ENCODE results near the gene MAP3K12. TPM values are rescaled to one million over a fixed set of nuclear protein-coding genes. Genes with fewer than 3 reads are reported as not detected.

MAP3K12 gene
- total RNA-seq, 4 donors from 2014 or later = 5.1 to 30.7 (median 24.6) TPM

DNA sequence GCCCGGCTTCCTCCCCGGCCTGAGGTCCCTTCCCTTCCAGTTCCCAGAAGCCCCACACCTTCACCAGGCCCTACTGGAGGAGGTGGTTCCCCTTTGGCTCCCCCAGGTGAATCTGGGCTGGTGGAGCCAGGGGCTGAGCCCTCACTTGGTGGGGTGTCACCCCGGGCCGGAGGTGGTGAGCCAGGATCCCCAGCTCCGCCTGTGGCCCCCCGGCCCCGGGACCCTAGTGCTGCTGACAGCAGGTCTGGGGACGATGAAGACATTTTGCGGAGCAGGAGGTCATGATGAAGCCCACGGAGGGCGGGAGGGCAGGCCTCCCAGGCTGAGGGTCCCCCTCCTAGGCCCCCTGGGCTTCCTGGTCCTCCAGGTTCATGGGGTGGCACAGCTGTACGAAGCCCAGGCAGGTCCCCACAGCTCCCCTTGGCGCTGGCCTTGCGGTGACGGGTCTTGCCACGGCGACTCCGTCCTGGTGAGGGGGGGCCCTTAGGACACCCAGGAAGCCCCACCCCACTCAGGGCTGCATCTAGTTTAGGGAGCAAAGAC is 16.6 kb downstream of the MAP3K12 start:
- TF ChIP-seq, protein P1, sequence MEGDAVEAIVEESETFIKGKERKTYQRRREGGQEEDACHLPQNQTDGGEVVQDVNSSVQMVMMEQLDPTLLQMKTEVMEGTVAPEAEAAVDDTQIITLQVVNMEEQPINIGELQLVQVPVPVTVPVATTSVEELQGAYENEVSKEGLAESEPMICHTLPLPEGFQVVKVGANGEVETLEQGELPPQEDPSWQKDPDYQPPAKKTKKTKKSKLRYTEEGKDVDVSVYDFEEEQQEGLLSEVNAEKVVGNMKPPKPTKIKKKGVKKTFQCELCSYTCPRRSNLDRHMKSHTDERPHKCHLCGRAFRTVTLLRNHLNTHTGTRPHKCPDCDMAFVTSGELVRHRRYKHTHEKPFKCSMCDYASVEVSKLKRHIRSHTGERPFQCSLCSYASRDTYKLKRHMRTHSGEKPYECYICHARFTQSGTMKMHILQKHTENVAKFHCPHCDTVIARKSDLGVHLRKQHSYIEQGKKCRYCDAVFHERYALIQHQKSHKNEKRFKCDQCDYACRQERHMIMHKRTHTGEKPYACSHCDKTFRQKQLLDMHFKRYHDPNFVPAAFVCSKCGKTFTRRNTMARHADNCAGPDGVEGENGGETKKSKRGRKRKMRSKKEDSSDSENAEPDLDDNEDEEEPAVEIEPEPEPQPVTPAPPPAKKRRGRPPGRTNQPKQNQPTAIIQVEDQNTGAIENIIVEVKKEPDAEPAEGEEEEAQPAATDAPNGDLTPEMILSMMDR (IDR thresholded peaks at IDR 0.05; ENCODE audit: low read depth) = no peak

DNA sequence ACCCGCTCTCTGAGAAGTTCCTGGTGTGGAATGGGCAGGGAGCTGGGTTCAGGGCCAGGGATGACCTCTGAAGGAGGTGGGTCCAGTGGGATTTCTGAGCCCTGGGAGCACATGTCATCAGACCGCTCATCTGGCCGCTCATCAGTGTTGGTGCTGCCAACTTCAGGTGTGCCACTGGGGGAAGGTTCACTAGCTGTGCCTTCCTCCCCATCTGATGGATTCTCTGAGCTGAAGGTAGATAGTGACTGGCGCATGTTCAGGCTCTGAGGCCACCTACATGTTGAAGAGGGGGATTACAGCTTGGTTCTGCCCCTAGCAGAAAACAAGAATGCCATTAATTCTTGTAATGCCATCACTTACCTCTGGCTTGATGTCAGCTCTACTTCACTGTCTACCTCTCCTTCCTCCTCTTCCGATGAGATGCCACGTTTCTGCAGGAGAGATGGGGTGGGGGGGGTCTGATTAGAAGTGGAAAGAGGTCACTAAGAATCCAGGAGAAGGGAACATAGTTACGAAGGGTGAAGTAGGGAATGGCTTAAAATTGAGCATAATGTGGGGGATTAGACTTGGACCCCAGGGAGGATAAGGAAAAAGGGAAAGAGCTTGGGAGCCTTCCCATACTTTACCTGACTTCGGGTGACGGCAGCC is 17.2 kb downstream of the MAP3K12 start:
- TF ChIP-seq, protein P1 (IDR thresholded peaks at IDR 0.05; ENCODE audit: low read depth) = no peak

DNA sequence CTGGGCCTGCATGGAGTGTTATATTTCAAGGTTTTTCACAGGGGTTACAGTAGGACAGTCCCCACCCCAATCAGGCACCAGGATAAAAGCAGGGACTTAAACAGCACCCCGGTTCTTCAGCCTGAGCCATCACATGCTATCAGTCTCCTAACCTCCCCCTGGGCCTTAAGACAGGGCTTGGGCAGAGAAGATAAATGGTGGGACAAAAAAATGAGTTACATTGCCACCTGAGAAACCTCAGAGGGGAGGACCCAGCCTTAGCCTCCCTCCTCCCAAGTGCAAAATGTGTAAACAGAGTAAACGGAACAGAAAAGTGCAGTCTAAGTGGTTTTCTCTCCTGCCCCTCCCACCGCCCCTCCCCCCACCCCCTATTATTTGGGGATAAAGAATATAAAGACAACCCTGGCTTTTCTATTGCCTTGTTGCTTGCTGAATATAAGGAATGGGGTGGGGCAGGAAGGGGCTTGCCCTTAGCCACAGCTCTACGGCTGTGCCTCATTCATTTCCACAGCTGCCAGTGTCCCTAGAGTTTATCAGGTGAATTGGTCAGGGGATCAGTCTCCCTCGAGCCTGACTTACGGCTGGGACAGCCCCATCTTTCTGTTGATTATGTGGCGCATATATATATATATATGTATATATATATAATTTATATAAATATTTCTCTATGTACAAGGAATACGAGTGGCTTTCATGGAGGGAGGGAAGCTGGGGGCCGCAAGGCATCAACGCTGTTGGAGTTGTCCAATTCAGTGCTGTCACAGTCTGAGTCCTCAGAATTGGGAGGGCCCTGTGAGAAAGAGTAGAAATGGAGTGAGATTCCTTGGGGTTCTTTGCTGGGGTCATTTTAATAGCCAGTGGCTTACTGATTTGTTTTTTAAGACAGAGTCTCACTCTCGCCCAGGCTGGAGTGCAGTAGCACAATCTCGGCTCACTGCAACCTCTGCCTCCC is 18.5 kb downstream of the MAP3K12 start:
- TF ChIP-seq, protein P1 (IDR thresholded peaks at IDR 0.05; ENCODE audit: low read depth) = no peak

DNA sequence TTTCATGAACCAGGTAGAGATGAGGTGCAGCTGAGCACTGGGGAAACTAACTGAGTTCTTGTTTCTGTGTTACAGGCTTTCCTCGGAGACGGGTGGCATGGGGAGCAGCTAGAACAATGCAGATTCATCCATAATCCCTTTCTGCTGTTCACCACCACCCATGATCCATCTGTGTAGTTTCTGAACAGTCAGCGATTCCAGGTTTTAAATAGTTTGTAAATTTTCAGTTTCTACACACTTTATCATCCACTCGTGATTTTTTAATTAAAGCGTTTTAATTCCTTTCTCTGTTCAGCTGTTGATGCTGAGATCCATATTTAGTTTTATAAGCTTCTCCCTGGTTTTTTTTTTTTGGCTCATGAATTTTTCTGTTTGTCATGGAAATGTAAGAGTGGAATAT is 19.9 kb downstream of the MAP3K12 start:
- TF ChIP-seq, protein P1 (IDR thresholded peaks at IDR 0.05; ENCODE audit: low read depth) = no peak

DNA sequence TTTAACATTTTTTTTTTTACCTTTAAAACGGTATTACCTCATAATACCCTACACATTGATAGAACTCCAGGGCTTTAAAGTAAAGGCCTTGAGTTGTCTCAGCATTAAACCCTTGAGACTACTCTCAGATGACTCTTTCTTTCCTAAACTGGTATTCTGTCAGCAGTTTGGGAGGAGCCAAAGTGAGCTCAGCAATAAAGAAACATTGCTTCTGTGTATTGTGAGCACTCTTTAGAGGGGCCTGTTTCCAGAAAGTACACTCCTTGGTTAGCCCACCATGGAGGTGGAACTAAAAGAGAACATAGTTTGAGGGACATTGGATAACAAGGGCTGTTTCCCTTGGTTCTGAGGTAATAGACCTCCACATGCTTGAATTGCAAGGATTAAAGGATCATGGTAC is 20.4 kb downstream of the MAP3K12 start:
- TF ChIP-seq, protein P1 (IDR thresholded peaks at IDR 0.05; ENCODE audit: low read depth) = no peak

DNA sequence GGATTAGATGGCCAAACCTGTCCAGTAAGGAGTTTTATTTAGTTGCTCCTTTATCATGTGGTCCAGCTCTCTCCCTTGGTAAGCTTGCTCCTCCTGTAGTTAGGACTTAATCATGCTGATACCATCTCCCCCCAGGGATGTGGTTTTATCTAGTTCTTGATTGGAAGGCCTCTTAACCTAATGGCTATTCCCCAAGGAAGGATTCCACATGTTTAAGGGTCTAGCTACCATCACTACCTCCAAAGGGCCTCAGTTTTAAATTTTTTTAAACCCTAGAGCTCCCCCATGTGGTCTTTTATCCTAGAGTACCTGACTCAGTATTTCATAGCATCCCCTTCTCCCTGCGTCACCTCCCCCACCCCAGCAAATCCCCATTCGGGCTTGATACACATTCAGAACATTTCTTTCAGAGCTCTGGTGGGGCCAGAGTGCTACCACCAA is 22.5 kb downstream of the MAP3K12 start:
- TF ChIP-seq, protein P1 (IDR thresholded peaks at IDR 0.05; ENCODE audit: low read depth) = no peak

DNA sequence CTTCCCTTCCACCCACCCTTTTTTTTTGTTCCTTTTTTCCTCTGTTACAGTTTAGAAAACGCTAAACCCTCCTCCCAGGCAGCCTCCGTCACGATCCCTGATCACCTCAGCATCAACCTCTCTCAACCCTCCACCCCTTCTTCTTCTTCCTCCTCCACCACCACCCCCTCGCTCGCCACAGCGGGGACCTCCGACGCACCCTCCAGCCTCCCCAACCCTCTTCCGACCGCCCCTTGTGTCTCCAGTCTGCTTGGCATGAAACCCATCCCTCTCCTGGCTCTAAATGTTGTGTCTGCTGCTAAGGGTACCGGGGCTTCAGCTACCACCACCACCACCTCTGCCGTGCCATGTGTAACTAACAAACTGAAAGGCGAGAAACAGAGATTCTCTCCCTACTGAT is 24.4 kb downstream of the MAP3K12 start:
- TF ChIP-seq, protein P1 (IDR thresholded peaks at IDR 0.05; ENCODE audit: low read depth) = no peak
